ENCODE measurements around the gene GRIP1.

Gene GRIP1

DNA sequence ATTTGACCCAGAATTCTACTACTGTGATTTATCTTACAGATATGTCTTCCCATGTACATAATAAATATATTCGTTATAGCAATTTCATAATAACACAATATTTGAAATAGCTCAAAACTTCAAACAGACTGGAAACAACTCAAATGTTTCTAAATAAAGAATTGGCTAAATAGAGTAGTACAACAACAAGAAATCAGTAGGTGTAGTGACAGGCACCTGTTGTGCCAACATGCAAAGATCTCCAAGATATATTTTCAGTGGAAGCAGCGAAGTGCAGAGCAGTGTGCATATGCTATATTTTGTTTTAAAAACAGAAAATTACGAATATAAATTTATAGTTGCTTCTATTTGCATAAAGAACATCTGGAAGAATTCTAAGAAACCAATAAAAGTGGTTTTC is 60.9 kb downstream of the GRIP1 start:
- in situ Hi-C loops (cut with HindIII; ENCODE audit: low sequenced_read_pairs) = no loop called here
- TF ChIP-seq, protein P1, sequence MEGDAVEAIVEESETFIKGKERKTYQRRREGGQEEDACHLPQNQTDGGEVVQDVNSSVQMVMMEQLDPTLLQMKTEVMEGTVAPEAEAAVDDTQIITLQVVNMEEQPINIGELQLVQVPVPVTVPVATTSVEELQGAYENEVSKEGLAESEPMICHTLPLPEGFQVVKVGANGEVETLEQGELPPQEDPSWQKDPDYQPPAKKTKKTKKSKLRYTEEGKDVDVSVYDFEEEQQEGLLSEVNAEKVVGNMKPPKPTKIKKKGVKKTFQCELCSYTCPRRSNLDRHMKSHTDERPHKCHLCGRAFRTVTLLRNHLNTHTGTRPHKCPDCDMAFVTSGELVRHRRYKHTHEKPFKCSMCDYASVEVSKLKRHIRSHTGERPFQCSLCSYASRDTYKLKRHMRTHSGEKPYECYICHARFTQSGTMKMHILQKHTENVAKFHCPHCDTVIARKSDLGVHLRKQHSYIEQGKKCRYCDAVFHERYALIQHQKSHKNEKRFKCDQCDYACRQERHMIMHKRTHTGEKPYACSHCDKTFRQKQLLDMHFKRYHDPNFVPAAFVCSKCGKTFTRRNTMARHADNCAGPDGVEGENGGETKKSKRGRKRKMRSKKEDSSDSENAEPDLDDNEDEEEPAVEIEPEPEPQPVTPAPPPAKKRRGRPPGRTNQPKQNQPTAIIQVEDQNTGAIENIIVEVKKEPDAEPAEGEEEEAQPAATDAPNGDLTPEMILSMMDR (IDR thresholded peaks at IDR 0.05; ENCODE audit: low read depth, low read length) = no peak
- no peak overlapping the region for H3K4me3 ChIP-seq (ENCODE audit: low read depth, low read length)
- DNase-seq (ENCODE audit: low read depth, low spot score) = no peak

DNA sequence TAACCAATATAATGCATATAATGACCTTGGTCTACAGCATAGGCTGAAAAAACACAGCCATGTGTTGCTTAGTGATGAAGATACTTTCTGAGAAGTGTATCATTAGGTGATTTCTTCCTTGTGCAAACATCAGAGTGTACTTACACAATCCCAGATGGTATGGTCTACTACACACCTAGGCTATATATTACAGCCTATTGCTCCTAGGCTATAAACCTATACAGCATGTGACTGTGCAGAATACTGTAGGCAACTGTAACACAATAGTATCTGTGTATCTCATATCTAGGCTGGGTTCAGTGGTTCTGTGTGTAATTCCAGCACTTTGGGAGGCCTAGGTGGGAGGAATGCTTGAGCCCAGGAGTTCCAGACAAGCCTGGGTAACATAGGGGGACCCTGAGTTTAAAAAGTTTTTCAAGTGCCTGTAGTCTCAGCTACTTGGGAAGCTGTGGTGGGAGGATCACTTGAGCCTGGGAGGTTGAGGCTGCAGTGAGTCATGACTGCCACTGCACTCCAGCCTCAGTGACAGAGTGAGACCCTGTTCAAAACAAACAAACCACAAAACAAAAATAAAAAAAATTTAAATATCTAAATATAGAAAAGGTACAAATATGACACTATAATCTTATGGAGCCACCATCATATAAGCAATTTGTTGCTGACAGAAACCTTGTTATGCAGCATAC is 66.6 kb downstream of the GRIP1 start:
- TF ChIP-seq, protein P1 (IDR thresholded peaks at IDR 0.05; ENCODE audit: low read depth, low read length) = no peak
- in situ Hi-C loops (cut with HindIII; ENCODE audit: low sequenced_read_pairs) = no loop called here
- no peak overlapping the region for H3K4me3 ChIP-seq (ENCODE audit: low read depth, low read length)
- DNase-seq (ENCODE audit: low read depth, low spot score) = no peak

DNA sequence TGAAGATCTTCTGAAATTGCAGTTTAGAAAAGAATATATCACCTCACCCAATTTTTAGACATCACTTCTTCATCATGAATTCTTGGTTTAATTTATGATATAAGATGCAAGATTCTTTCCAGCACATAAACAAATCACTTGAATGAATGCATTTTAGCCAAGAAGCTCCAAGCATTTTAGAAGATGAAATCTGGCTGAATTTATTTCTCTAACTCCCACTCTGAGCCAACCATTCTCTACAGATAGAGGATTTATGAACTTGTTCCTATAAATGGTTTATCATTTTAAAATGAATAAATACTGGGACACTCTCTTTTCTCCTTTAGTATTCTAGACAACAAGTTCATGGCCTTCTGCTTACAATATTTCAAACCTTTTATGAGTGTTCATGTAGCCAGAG is 71.7 kb downstream of the GRIP1 start:
- H3K4me3 ChIP-seq (ENCODE audit: low read depth, low read length) = no peak overlapping the region
- TF ChIP-seq, protein P1 (IDR thresholded peaks at IDR 0.05; ENCODE audit: low read depth, low read length) = no peak
- DNase-seq (ENCODE audit: low read depth, low spot score) = no peak
- in situ Hi-C loops (cut with HindIII; ENCODE audit: low sequenced_read_pairs) = no loop called here

DNA sequence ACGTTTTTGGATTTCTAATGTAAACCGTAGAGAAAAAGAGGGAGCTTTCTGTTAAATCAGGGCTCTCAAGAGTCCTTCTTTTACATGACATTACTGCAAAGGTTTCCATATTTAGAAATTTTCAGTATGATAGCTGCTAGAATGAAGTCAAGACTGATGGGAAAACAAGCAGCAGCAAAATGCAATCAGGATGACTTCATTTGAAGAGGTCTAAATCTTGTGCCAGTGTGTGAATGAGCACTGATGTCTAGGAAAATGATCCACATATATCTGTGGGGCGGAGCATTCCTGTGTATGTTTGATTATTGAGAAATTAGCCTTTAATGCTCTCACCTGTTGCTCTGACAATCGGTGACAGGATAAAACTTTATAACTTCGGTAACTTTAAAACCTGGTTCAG is 73.6 kb downstream of the GRIP1 start:
- no peak overlapping the region for H3K4me3 ChIP-seq (ENCODE audit: low read depth, low read length)
- TF ChIP-seq, protein P1 (IDR thresholded peaks at IDR 0.05; ENCODE audit: low read depth, low read length) = no peak
- in situ Hi-C loops (cut with HindIII; ENCODE audit: low sequenced_read_pairs) = no loop called here
- no peak for DNase-seq (ENCODE audit: low read depth, low spot score)

DNA sequence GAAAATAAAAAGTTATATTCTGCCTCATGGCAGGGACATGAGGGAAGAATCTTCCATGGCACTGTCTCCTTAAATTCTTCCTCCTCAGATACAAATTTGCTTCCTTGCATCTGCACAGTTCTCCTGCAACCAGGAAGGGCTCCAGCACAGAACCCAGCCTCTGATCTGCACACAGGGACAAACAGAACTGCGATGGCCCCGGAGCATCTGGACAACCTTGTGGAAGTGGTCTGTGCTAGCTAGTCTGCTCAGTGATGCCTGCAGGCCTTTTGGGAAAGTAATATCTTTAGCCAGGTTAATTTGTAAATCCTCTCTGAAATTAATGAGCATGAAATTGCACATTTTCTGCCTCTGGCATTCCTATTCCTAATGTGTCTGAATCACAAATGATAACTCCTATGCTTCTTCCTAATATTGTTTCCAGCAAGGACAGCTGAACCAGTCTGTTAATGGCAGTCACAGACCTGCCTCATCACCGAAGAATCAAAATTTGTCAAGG is 74.8 kb downstream of the GRIP1 start:
- no peak for DNase-seq (ENCODE audit: low read depth, low spot score)
- TF ChIP-seq, protein P1 (IDR thresholded peaks at IDR 0.05; ENCODE audit: low read depth, low read length) = no peak
- in situ Hi-C loops (cut with HindIII; ENCODE audit: low sequenced_read_pairs) = no loop called here
- H3K4me3 ChIP-seq (ENCODE audit: low read depth, low read length) = no peak overlapping the region

DNA sequence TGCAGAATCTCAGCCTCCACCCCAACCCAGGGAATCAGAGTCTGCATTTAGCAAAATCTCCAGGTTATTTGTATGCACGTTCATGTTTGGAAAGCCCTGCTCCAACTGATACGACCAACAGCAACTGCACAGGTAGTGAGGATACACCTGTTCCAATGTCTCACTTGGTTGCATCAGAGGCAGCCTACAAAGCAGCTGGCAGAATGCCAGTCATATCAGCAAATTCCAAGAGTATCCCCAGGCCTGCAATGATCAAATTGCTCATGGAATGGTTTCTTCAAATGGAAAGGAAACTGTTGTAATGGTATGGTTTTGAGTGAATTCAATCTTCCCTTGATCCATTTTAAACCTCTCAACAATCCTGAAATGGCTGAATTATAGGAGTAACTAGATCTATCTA is 75.4 kb downstream of the GRIP1 start:
- in situ Hi-C loops (cut with HindIII; ENCODE audit: low sequenced_read_pairs) = no loop called here
- no peak overlapping the region for H3K4me3 ChIP-seq (ENCODE audit: low read depth, low read length)
- TF ChIP-seq, protein P1 (IDR thresholded peaks at IDR 0.05; ENCODE audit: low read depth, low read length) = no peak
- DNase-seq (ENCODE audit: low read depth, low spot score) = no peak
